K562 (cell line): ENCODE results near the gene TRNP1. TPM values are rescaled to one million over a fixed set of nuclear protein-coding genes. Genes with fewer than 3 reads are reported as not detected.
A peak's percentile ranks its signal among the peaks of the same experiment; 100 is the strongest.

Source experiments
- ATAC-seq: fragments of 200-7000 bp; cut with Tn5 transposase; 3 replicates; pipeline ENCODE4 v1.9.1; 2020; ENCODE audit warnings: moderate library complexity
- BruUV-seq: library from RNA; stranded (reverse); fragments of 400-500 nt; replicated peaks from 2 replicates; lab custom pipeline; 2021; lab: Mats Ljungman, UMichigan
- CTCF ChIA-PET: fragments of 300-600 bp; formaldehyde crosslinking; extraction: SDS; loops from one replicate; lab custom pipeline; 2021; ENCODE audit warnings: low intra/inter-chr PET ratio; lab: Yijun Ruan, JAX
- POLR2A ChIA-PET: fragments of 300-600, 350-650 bp; sonication (Branson Sonifier 250); formaldehyde crosslinking; extraction: SDS; loops from one replicate; lab custom pipeline; 2021; ENCODE audit warnings: antibody characterized with exemption, inconsistent platforms; lab: Yijun Ruan, JAX
- DNase-seq, 4 experiments: peaks; one replicate each; pipeline versions ENCODE4 v3.0.0 to v3.0.0-alpha.2; 2011 to 2018; ENCODE audit warnings: low spot score in 3 of 4, mixed read lengths in 3 of 4; ENCODE audit errors: extremely low read depth in 1 of 4
- FAIRE-seq: peaks from 2 replicates; lab custom pipeline; 2011; peaks lifted over from hg19 to GRCh38; lab: Jason Lieb, UNC
- H2AFZ ChIP-seq: 2 replicates; pipeline ENCODE4 v1.6.0; 2011; ENCODE audit warnings: low read depth, low read length, control low read depth, inconsistent platforms
- H3K27ac ChIP-seq: fragments of 200-600 bp; 3 replicates; pipeline ENCODE4 v1.8.0; 2011; ENCODE audit warnings: low read depth, mild to moderate bottlenecking, control low read depth, inconsistent platforms, low read length, moderate library complexity, mixed read lengths; ENCODE audit errors: extremely low read depth
- H3K27me3 ChIP-seq, 2 experiments: fragments of 300-600 bp in 1 of 2; 2 replicates in 1 of 2; 3 replicates in 1 of 2; pipeline versions ENCODE4 v1.6.0 to v1.8.0; 2011; ENCODE audit warnings: inconsistent platforms in 2 of 2, low read length in 2 of 2, mild to moderate bottlenecking in 1 of 2, mixed read lengths in 1 of 2, moderate library complexity in 1 of 2; ENCODE audit not compliant: control insufficient read depth in 2 of 2, insufficient read depth in 2 of 2
- H3K36me3 ChIP-seq: fragments of 300-600 bp; 3 replicates; pipeline ENCODE4 v1.8.0; 2011; ENCODE audit warnings: mild to moderate bottlenecking, low read length, inconsistent platforms; ENCODE audit not compliant: control insufficient read depth, insufficient read depth
- H3K4me1 ChIP-seq, 2 experiments: fragments of 200-600 bp in 1 of 2; replicated peaks in 1 of 2; 2 replicates in 1 of 2; 3 replicates in 1 of 2; pipeline versions ENCODE4 v1.5.1 to v1.8.0; 2011; ENCODE audit warnings: inconsistent platforms in 2 of 2, low read length in 2 of 2, mild to moderate bottlenecking in 1 of 2, mixed read lengths in 1 of 2, moderate library complexity in 1 of 2; ENCODE audit not compliant: control insufficient read depth in 2 of 2, insufficient read depth in 2 of 2
- H3K4me2 ChIP-seq: 2 replicates; pipeline ENCODE4 v1.6.1; 2011; ENCODE audit warnings: low read length, control low read depth, inconsistent platforms, mixed read lengths; ENCODE audit not compliant: insufficient read depth
- H3K4me3 ChIP-seq: fragments of 200-600 bp; sonication (generic), shearing (Covaris generic); 2 replicates; pipeline ENCODE4 v1.5.1; 2016; ENCODE audit warnings: control low read depth, inconsistent platforms
- H3K79me2 ChIP-seq: fragments of 200-600 bp; 3 replicates; pipeline ENCODE4 v1.8.0; 2011; ENCODE audit warnings: low read length, inconsistent platforms; ENCODE audit not compliant: control insufficient read depth, insufficient read depth
- H3K9ac ChIP-seq, 2 experiments: 2 replicates each; pipeline versions ENCODE4 v1.6.0 to v1.6.1; 2011; ENCODE audit warnings: low read depth in 2 of 2, low read length in 2 of 2, control low read depth in 1 of 2, inconsistent platforms in 1 of 2, mild to moderate bottlenecking in 1 of 2, mixed read lengths in 1 of 2; ENCODE audit not compliant: insufficient read depth in 1 of 2
- H3K9me1 ChIP-seq: one replicate; pipeline ENCODE4 v1.6.0; 2011; ENCODE audit warnings: inconsistent platforms, mild to moderate bottlenecking, low read length, moderate library complexity; ENCODE audit not compliant: control insufficient read depth, insufficient read depth
- H3K9me3 ChIP-seq: replicated peaks from 2 replicates; pipeline ENCODE4 v1.5.1; 2011; ENCODE audit warnings: low read depth, low read length, inconsistent platforms; ENCODE audit not compliant: control insufficient read depth, insufficient read depth
- H4K20me1 ChIP-seq: replicated peaks from 2 replicates; pipeline ENCODE4 v1.6.1; 2011; ENCODE audit warnings: low read length, inconsistent platforms, mixed read lengths; ENCODE audit not compliant: control insufficient read depth, insufficient read depth
- CTCFL ChIP-seq: IDR thresholded peaks from 2 replicates; pipeline ENCODE4 v1.6.1; 2011; ENCODE audit warnings: borderline replicate concordance, low read depth, mild to moderate bottlenecking, moderate library complexity, low read length; ENCODE audit not compliant: insufficient read depth, poor library complexity, severe bottlenecking
- KDM1A ChIP-seq, 2 experiments: fragments of 450-650 bp; IDR thresholded peaks; 2 replicates each; pipeline ENCODE4 v1.6.1; 2016; ENCODE audit warnings: mild to moderate bottlenecking in 2 of 2
- MEF2A ChIP-seq: IDR thresholded peaks from 2 replicates; pipeline ENCODE4 v1.6.1; 2011; ENCODE audit warnings: low read depth, mild to moderate bottlenecking, low read length, moderate library complexity; ENCODE audit not compliant: control insufficient read depth
- SMAD2 ChIP-seq: fragments of 150-350 bp; IDR thresholded peaks from 2 replicates; pipeline ENCODE4 v1.6.1; 2014; ENCODE audit warnings: low read depth, mild to moderate bottlenecking, low read length
- ZNF121 ChIP-seq: sonication (generic); formaldehyde crosslinking; conservative IDR thresholded peaks from 2 replicates; pipeline ENCODE4 v1.8.0; 2022; ENCODE audit warnings: missing genetic modification reagents
- ZNF41 ChIP-seq: fragments of 250-450 bp; sonication (Bioruptor Pico); conservative IDR thresholded peaks from 2 replicates; pipeline ENCODE4 v1.4.0; 2020; ENCODE audit warnings: mild to moderate bottlenecking
- ZNF551 ChIP-seq: fragments of 250-450 bp; sonication (Bioruptor Pico); IDR thresholded peaks from 2 replicates; pipeline ENCODE4 v1.5.0; 2021; ENCODE audit warnings: mild to moderate bottlenecking, moderate library complexity
- WGBS: fragments of 100-300 bp; shearing (Covaris generic); methylation state at CpG from one replicate; pipeline ENCODE4 v1.1.6; 2016; ENCODE audit warnings: low coverage, mixed read lengths; ENCODE audit not compliant: insufficient coverage; ENCODE audit errors: missing lambda C conversion rate; 5-methylcytosine and 5-hydroxymethylcytosine counted together
- in situ Hi-C: fragments of 300-500 bp; cut with MboI; formaldehyde crosslinking; loops from 4 replicates; pipeline ENCODE4 v1.15.0; 2018; ENCODE audit warnings: inconsistent platforms, mixed read lengths
- intact Hi-C: fragments of 100-400 bp; cut with micrococcal nuclease; formaldehyde crosslinking; loops from 2 replicates; pipeline ENCODE4 v1.14.2; 2022
- polyA plus RNA-seq, 8 experiments: library from polyadenylated mRNA; depleted of rRNA in 4 of 8; stranded (reverse) in 5 of 8; unstranded in 3 of 8; fragments of >200 nt; fragmentation: Nextera tagmentation in 2 of 8; fragmentation: Illumina TruSeq in 1 of 8; extraction: Ambion mirVana in 2 of 8; extraction: Trizol in 1 of 8; gene quantifications; 2 replicates each; pipeline versions ENCODE4 v1.2.1 to v1.2.3, GENCODE V29; 2011 to 2014; ENCODE audit warnings: inconsistent platforms in 1 of 8, missing spikeins in 1 of 8
- total RNA-seq, 7 experiments: library from RNA; depleted of rRNA in 6 of 7; stranded (reverse); fragments of >200 nt in 6 of 7; fragmentation: Illumina TruSeq in 2 of 7; extraction: Trizol in 2 of 7; gene quantifications; 2 replicates each; pipeline versions ENCODE4 v1.2.1 to v1.2.3, GENCODE V29; 2011 to 2021; ENCODE audit warnings: low replicate concordance in 1 of 7

The TRNP1 gene
- total and polyA plus RNA-seq, 9 of the 15 experiments (the other 6 are each of a cell fraction or from before 2014, with no cell fraction given), result 0.03 to 1.3 (median 0.95) TPM

GRCh38 chr1:26984291-26984690 lies 9.2 kb upstream of the TRNP1 start:
- no peak overlapping the region for H3K4me3 ChIP-seq
- ATAC-seq, result no peak
- no peaks in the 10 kb centered on the region for H3K36me3 ChIP-seq
- no peaks in the 10 kb centered on the region for H3K4me1 ChIP-seq
- 2% methylated on average over 8 of the region's 8 CpGs for WGBS
- no peak overlapping the region for H2AFZ ChIP-seq
- DNase-seq, result no peak
- no peaks in the 10 kb centered on the region for H4K20me1 ChIP-seq
- FAIRE-seq, result no peak
- BruUV-seq, result no TSS peak
- H3K4me2 ChIP-seq, result no peak overlapping the region
- H3K27me3 ChIP-seq, result peaks cover 32 to 53% of the 10 kb centered on the region in 2 experiments
- no peak overlapping the region for H3K9ac ChIP-seq
- intact Hi-C loops, result no loop called here
- POLR2A ChIA-PET, result interaction anchor here (0.6 to 2.9 kb wide), 2 partner anchors 12 to 199 kb away, joined by 3 to 12 read pairs; no protein-coding TSS in a partner anchor
- H3K9me1 ChIP-seq, result no peaks in the 10 kb centered on the region
- peak; percentile 36; a peak in 2 of 4 replicates for TF ChIP-seq KDM1A (IDR thresholded peaks at IDR 0.05)
- peak; percentile 78 for TF ChIP-seq ZNF121 (CRISPR knock-in tag)
- TF ChIP-seq SMAD2, result no peak
- no peak for TF ChIP-seq MEF2A
- TF ChIP-seq, all 486 proteins: peak for 2
- CTCF ChIA-PET, result no interaction called here
- H3K79me2 ChIP-seq, result no peaks in the 10 kb centered on the region
- in situ Hi-C loops, result no loop called here
- no peak overlapping the region for H3K27ac ChIP-seq
- no peaks in the 10 kb centered on the region for H3K9me3 ChIP-seq

- H3K4me3 ChIP-seq, result no peak overlapping the region
- H4K20me1 ChIP-seq, result no peaks in the 10 kb centered on the region
- no peak overlapping the region for H3K4me2 ChIP-seq
- no peaks in the 10 kb centered on the region for H3K79me2 ChIP-seq
- H3K9me3 ChIP-seq, result no peaks in the 10 kb centered on the region
- BruUV-seq, result no TSS peak
- no peak for TF ChIP-seq ZNF41 (CRISPR knock-in tag)
- TF ChIP-seq CTCFL, result no peak
- TF ChIP-seq ZNF551 (CRISPR knock-in tag), result no peak
- no peak for ATAC-seq
- H2AFZ ChIP-seq, result no peak overlapping the region
- ChIA-PET POLR2A (interaction anchor here (1.1 to 2.9 kb wide), 3 partner anchors 8 to 10 kb away, joined by 3 to 12 read pairs (median 5); no protein-coding TSS in a partner anchor), CTCF (no interaction called here)
- in situ Hi-C loops, result no loop called here
- no peak overlapping the region for H3K27ac ChIP-seq
- H3K9me1 ChIP-seq, result no peaks in the 10 kb centered on the region
- WGBS, result 3% methylated on average over 2 of the region's 2 CpGs
- no peak for FAIRE-seq
- H3K27me3 ChIP-seq, result peaks cover 33 to 46% of the 10 kb centered on the region in 2 experiments; a peak in 4 of 5 replicates
- intact Hi-C loops, result no loop called here
- peaks cover 0 to 6% of the 10 kb centered on the region in 2 experiments; a peak in 2 of 5 replicates for H3K4me1 ChIP-seq
- H3K9ac ChIP-seq, result no peak overlapping the region; a peak in 1 of 4 replicates
- no peaks in the 10 kb centered on the region for H3K36me3 ChIP-seq
- DNase-seq, result no peak
These were observed 6.8 kb upstream of the TRNP1 start for GRCh38 chr1:26986658-26987057.
